HT1080 (cell line): ENCODE data around the gene KCNQ1. TPM values are rescaled to one million over a fixed set of nuclear protein-coding genes. Genes with fewer than 3 reads are reported as not detected.

Source experiments
- DNase-seq: peaks from one replicate; pipeline ENCODE4 v3.0.0-alpha.2; 2015; ENCODE audit warnings: low read depth
- total RNA-seq: library from RNA; depleted of rRNA; stranded (reverse); fragments of >200 nt; shearing (Covaris generic); gene quantifications from 2 replicates; pipeline ENCODE4 v1.2.3, GENCODE V29; 2014

The KCNQ1 gene
- total RNA-seq, 1 experiment from 2014 or later = not detected

GRCh38 chr11:2726964-2727363 lies 282.2 kb downstream of the KCNQ1 start:
- DNase-seq = no peak

GRCh38 chr11:2728128-2728662 lies 283.4 kb downstream of the KCNQ1 start:
- no peak for DNase-seq

GRCh38 chr11:2728663-2729332 lies 284.0 kb downstream of the KCNQ1 start:
- no peak for DNase-seq

GRCh38 chr11:2729841-2730240 lies 285.0 kb downstream of the KCNQ1 start:
- no peak for DNase-seq

GRCh38 chr11:2730272-2731129 lies 285.7 kb downstream of the KCNQ1 start:
- DNase-seq = no peak

- DNase-seq = no peak
Observed at GRCh38 chr11:2731130-2732125, 286.6 kb downstream of the KCNQ1 start.

GRCh38 chr11:2732261-2732939 lies 287.6 kb downstream of the KCNQ1 start:
- DNase-seq = no peak

- DNase-seq = no peak
Observed at GRCh38 chr11:2732940-2733628, 288.3 kb downstream of the KCNQ1 start.

GRCh38 chr11:2734181-2735052 lies 289.6 kb downstream of the KCNQ1 start:
- DNase-seq = no peak

GRCh38 chr11:2735053-2735589 lies 290.3 kb downstream of the KCNQ1 start:
- no peak for DNase-seq

GRCh38 chr11:2736577-2737225 lies 291.9 kb downstream of the KCNQ1 start:
- no peak for DNase-seq

- no peak for DNase-seq
Observed at GRCh38 chr11:2737226-2737590, 292.4 kb downstream of the KCNQ1 start.

GRCh38 chr11:2737866-2738265 lies 293.1 kb downstream of the KCNQ1 start:
- DNase-seq = peak; percentile 55

- DNase-seq = no peak
Observed at GRCh38 chr11:2738551-2739431, 294.0 kb downstream of the KCNQ1 start.

GRCh38 chr11:2739531-2740274 lies 294.9 kb downstream of the KCNQ1 start:
- no peak for DNase-seq

- DNase-seq = no peak
Observed at GRCh38 chr11:2740275-2740940, 295.6 kb downstream of the KCNQ1 start.
